ENCODE measurements around the gene SMYD3. TPM values are rescaled to one million over a fixed set of nuclear protein-coding genes. Genes with fewer than 3 reads are reported as not detected.

SMYD3 gene
- total and polyA plus RNA-seq, 2 of the 4 experiments (the other 2 are of a cell fraction), result 26.5 to 37.6 TPM

- WGBS, 2 experiments (ENCODE audit: extremely low coverage in 2 of 2, insufficient read length in 1 of 2), result 100% methylated on average over 2 of the region's 7 CpGs; no CpG with 5 or more reads in 1 of the 2 experiments
- Histone ChIP-seq H4K91ac (ENCODE audit: insufficient read depth, low read depth, low read length) (no peak overlapping the region), H3K4me3 (ENCODE audit: insufficient read depth, low read depth, low read length) (no peak overlapping the region), H3K9ac (ENCODE audit: low read depth, low read length) (no peak overlapping the region), H3K9me1 (ENCODE audit: insufficient read depth, low read length) (no peaks in the 10 kb centered on the region), H2AK5ac (ENCODE audit: low read depth, low read length) (no peak overlapping the region), H3K14ac (replicated peaks; ENCODE audit: low read depth, low read length) (no peak overlapping the region), H3K23ac (ENCODE audit: low read depth, low read length) (no peak overlapping the region), H2BK120ac (ENCODE audit: low read depth, low read length) (no peak overlapping the region), H4K8ac (ENCODE audit: low read depth in 2 of 2, low read length in 2 of 2) (no peak overlapping the region), H3K4me1 (ENCODE audit: control insufficient read depth, insufficient read depth, low read length) (no peaks in the 10 kb centered on the region; the same call in 1 of the 2 replicates), H2AK9ac (replicated peaks; ENCODE audit: low read depth, low read length, poor library complexity) (no peak overlapping the region), H3K18ac (ENCODE audit: low read depth, low read length) (no peak overlapping the region), H4K20me1 (ENCODE audit: insufficient read depth, low read length) (no peaks in the 10 kb centered on the region), H3K27me3 (ENCODE audit: control insufficient read depth, insufficient read depth, low read length) (no peaks in the 10 kb centered on the region), H3K27ac (ENCODE audit: insufficient read depth, low read length) (no peak overlapping the region), H3K9me3 (ENCODE audit: control insufficient read depth, insufficient read depth, low read length) (peaks cover 4% of the 10 kb centered on the region; the same call in 1 of the 2 replicates), H2BK15ac (ENCODE audit: low read depth, low read length) (no peak overlapping the region), H3K56ac (ENCODE audit: extremely low read depth, insufficient read depth, low read length) (no peak overlapping the region), H3K4ac (ENCODE audit: low read depth, low read length) (no peak overlapping the region), H2BK20ac (ENCODE audit: low read depth, low read length) (no peak overlapping the region), H2BK5ac (ENCODE audit: low read depth, low read length, poor library complexity, severe bottlenecking) (no peak overlapping the region), H2AFZ (replicated peaks; ENCODE audit: low read length, poor library complexity) (no peak overlapping the region), H4K5ac (ENCODE audit: low read depth, low read length) (no peak overlapping the region), H3K4me2 (ENCODE audit: low read depth, low read length) (no peak overlapping the region), H3K79me1 (ENCODE audit: low read depth in 1 of 2, low read length in 2 of 2) (peaks cover 3 to 4% of the 10 kb centered on the region in 2 experiments; a peak in 3 of 4 replicates), H3K36me3 (ENCODE audit: control insufficient read depth, insufficient read depth, low read length) (no peaks in the 10 kb centered on the region)
- ChIA-PET CTCF (no interaction called here), POLR2A (ENCODE audit: unreplicated experiment) (no interaction called here)
- intact Hi-C loops (cut with micrococcal nuclease) (no loop called here), in situ Hi-C loops (cut with MboI; ENCODE audit: low sequenced_read_pairs) (no loop called here), dilution Hi-C loops (cut with HindIII; ENCODE audit: low sequenced_read_pairs, unreplicated experiment) (no loop called here)
- TF ChIP-seq, protein P1, sequence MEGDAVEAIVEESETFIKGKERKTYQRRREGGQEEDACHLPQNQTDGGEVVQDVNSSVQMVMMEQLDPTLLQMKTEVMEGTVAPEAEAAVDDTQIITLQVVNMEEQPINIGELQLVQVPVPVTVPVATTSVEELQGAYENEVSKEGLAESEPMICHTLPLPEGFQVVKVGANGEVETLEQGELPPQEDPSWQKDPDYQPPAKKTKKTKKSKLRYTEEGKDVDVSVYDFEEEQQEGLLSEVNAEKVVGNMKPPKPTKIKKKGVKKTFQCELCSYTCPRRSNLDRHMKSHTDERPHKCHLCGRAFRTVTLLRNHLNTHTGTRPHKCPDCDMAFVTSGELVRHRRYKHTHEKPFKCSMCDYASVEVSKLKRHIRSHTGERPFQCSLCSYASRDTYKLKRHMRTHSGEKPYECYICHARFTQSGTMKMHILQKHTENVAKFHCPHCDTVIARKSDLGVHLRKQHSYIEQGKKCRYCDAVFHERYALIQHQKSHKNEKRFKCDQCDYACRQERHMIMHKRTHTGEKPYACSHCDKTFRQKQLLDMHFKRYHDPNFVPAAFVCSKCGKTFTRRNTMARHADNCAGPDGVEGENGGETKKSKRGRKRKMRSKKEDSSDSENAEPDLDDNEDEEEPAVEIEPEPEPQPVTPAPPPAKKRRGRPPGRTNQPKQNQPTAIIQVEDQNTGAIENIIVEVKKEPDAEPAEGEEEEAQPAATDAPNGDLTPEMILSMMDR (conservative IDR thresholded peaks at IDR 0.05; ENCODE audit: low read depth, low read length), result no peak
- TF ChIP-seq NFE2L2 (IDR thresholded peaks at IDR 0.05; ENCODE audit: low read depth, low read length) (no peak), MXI1 (IDR thresholded peaks at IDR 0.05; ENCODE audit: borderline replicate concordance, low read depth, low read length) (no peak), CHD1 (IDR thresholded peaks at IDR 0.05; ENCODE audit: low read depth, low read length) (no peak), CEBPB (IDR thresholded peaks at IDR 0.05; ENCODE audit: low read depth, low read length) (no peak), RAD21 (IDR thresholded peaks at IDR 0.05; ENCODE audit: low read length) (no peak), FOS (IDR thresholded peaks at IDR 0.05; ENCODE audit: low read depth, low read length) (no peak), MAFK (IDR thresholded peaks at IDR 0.05; ENCODE audit: low read depth, low read length) (no peak), RFX5 (IDR thresholded peaks at IDR 0.05; ENCODE audit: low read depth, low read length) (no peak)
- TF ChIP-seq, protein P2, sequence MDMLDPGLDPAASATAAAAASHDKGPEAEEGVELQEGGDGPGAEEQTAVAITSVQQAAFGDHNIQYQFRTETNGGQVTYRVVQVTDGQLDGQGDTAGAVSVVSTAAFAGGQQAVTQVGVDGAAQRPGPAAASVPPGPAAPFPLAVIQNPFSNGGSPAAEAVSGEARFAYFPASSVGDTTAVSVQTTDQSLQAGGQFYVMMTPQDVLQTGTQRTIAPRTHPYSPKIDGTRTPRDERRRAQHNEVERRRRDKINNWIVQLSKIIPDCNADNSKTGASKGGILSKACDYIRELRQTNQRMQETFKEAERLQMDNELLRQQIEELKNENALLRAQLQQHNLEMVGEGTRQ (IDR thresholded peaks at IDR 0.05; ENCODE audit: low read depth, low read length), result no peak
- no peak for DNase-seq
- ATAC-seq (ENCODE audit: low read depth), result no peak
- BruUV-seq (replicated peaks), result no TSS peak
Observed at GRCh38 chr1:246413430-246413829, 93.6 kb downstream of the SMYD3 start.
